OCI-LY3 (cell line): ENCODE results near the gene TAF1C.

Source experiments
- EZH2phosphoT487 ChIP-seq: fragments of 200-600 bp; shearing (Covaris generic); IDR thresholded peaks from 2 replicates; pipeline ENCODE4 v1.6.1; 2018; ENCODE audit warnings: antibody characterized with exemption, mixed run types, low read depth
- TF ChIP-seq, protein P1 (sequence below): fragments of 200-600, 300-600 bp; sonication (generic); IDR thresholded peaks from 2 replicates; pipeline ENCODE4 v1.5.1; 2014; ENCODE audit warnings: antibody characterized with exemption, low read length, low read depth

DNA sequence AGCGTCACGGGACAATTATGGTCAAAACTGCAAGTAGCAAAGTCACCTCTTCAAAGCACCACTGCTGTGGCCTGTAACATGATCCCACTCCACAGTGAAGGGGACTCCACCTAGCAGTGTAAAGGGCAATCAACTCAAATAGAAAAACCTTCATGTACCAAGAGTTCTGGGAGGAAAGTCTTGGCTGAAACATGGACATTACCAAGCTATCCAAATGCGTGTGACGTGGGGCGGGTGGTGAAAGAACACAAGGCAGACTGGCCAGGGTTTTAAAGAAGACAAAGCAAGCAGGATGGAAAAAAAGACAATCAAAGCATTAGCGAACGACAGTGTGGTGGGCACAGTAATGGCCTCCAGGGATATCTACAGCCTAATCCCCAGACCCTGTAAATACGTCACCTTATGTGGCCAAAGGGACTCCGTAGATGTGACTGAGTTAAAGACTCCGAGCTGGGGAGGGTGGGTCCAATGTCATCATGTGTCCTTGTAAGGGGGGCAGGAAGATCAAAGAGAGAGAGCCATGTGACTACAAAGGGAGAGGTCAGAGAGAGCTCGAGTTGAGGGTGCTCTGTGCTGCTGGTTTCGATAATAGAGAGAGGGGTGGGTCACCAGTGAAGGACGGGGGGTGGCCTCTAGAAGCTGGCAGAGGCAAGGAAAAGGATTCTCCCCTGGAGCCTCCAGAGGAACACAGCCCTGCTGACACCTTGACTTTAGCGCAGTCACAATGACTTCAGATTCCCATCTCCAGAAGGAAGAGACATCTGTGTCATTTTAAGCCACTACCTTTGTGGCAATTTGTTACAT lies 47.8 kb downstream of the TAF1C start:
- TF ChIP-seq, protein P1, sequence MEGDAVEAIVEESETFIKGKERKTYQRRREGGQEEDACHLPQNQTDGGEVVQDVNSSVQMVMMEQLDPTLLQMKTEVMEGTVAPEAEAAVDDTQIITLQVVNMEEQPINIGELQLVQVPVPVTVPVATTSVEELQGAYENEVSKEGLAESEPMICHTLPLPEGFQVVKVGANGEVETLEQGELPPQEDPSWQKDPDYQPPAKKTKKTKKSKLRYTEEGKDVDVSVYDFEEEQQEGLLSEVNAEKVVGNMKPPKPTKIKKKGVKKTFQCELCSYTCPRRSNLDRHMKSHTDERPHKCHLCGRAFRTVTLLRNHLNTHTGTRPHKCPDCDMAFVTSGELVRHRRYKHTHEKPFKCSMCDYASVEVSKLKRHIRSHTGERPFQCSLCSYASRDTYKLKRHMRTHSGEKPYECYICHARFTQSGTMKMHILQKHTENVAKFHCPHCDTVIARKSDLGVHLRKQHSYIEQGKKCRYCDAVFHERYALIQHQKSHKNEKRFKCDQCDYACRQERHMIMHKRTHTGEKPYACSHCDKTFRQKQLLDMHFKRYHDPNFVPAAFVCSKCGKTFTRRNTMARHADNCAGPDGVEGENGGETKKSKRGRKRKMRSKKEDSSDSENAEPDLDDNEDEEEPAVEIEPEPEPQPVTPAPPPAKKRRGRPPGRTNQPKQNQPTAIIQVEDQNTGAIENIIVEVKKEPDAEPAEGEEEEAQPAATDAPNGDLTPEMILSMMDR, result no peak
- TF ChIP-seq EZH2phosphoT487, result no peak
